Measurements from ENCODE around the gene LMBRD2. TPM values are rescaled to one million over a fixed set of nuclear protein-coding genes. Genes with fewer than 3 reads are reported as not detected.

LMBRD2 gene
- total RNA-seq, 5 donors from 2014 or later (not counting 1 experiment from before 2014, with no cell fraction given), result 6.3 to 13.7 (median 10.8) TPM

DNA sequence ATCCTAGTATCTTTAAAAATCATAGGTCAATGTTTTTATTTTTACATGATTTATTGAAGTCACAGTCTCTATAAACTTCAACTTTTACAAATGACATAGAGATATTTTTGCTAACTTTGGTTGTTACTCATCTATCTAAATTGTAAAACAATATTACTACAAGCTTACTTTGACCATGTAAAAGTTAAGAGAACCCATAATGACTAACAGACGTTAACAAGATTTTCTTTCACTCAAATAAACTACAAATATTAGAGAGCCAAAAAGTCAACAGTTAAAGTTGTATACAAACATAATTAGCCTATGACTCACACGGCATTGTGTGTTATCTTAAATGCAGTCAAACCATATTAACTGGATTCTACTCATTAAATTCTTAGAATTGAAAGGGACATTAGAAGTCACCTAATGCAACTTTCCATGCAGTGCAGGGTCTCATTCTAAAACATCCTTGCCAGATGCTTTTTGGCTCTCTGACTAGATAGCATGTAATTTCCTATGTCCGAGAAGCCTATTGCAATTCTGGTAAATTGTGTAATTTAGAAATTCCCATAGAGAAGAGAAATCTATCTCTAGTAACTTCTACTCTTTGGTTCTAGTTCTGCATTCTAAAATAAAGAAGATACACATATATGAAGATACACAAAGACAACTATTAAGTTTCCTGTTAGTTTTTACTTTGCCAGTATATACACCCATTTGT, 42.8 kb downstream of the LMBRD2 start:
- Histone ChIP-seq H3K36me3 (ENCODE audit: control insufficient read depth in 2 of 2, extremely low read depth in 1 of 2, insufficient read depth in 1 of 2, low read length in 1 of 2) (peaks cover 0 to 58% of the 10 kb centered on the region in 2 donors), H3K4me3 (ENCODE audit: control insufficient read depth in 1 of 2, extremely low read depth in 1 of 2, low read length in 1 of 2) (no peak overlapping the region), H3K27ac (ENCODE audit: low read length) (no peak overlapping the region), H3K27me3 (replicated peaks in 1 of 2; ENCODE audit: control insufficient read depth in 2 of 2, extremely low read depth in 1 of 2, insufficient read depth in 2 of 2, low read length in 1 of 2) (no peaks in the 10 kb centered on the region), H3K4me1 (ENCODE audit: control insufficient read depth in 1 of 2, extremely low read depth in 1 of 2, insufficient read depth in 2 of 2, low read length in 2 of 2) (no peaks in the 10 kb centered on the region), H3K9me3 (no peaks in the 10 kb centered on the region)
- H3K9me3 Mint-ChIP-seq, result no peaks in the 10 kb centered on the region
- no peak overlapping the region for H3K27ac Mint-ChIP-seq
- peaks cover 65% of the 10 kb centered on the region for H3K36me3 Mint-ChIP-seq
- no peak for ATAC-seq (replicated peaks in 1 of 4)
- ChIA-PET POLR2A (no interaction called here), CTCF (no interaction called here)
- no peaks in the 10 kb centered on the region for H3K27me3 Mint-ChIP-seq
- H3K4me1 Mint-ChIP-seq, result no peaks in the 10 kb centered on the region
- DNase-seq, result no peak
- WGBS (ENCODE audit: insufficient coverage), result no CpG with 5 or more reads among the region's 3 CpGs
- no peak overlapping the region for H3K4me3 Mint-ChIP-seq

DNA sequence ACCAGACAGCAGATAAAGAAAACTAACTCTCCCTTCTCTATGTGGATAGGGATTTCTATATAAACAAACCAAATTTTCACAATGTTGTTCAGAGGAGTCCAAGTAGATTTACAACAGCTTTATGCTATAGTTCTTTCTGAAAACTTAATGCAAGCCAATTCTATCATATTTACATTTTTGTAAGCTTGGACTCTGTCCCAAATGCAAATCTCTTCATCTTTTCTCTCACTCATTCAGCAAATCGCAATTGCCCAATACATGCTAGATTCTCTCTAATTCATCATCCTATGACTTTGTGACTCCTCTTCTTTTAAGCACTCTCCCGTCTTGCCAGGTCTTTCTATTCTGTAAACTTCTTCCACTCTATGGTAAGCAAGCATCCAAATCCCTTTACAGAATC, 45.9 kb downstream of the LMBRD2 start:
- Mint-ChIP-seq H3K27me3 (no peaks in the 10 kb centered on the region), H3K27ac (no peak overlapping the region), H3K4me3 (no peak overlapping the region), H3K36me3 (peaks cover 60% of the 10 kb centered on the region), H3K4me1 (no peaks in the 10 kb centered on the region), H3K9me3 (no peaks in the 10 kb centered on the region)
- no peak overlapping the region for H3K27ac ChIP-seq (ENCODE audit: low read length)
- no peaks in the 10 kb centered on the region for H3K4me1 ChIP-seq (ENCODE audit: control insufficient read depth in 1 of 2, extremely low read depth in 1 of 2, insufficient read depth in 2 of 2, low read length in 2 of 2)
- ChIA-PET POLR2A (no interaction called here), CTCF (no interaction called here)
- H3K36me3 ChIP-seq (ENCODE audit: control insufficient read depth in 2 of 2, extremely low read depth in 1 of 2, insufficient read depth in 1 of 2, low read length in 1 of 2), result peaks cover 3 to 52% of the 10 kb centered on the region in 2 donors
- no peaks in the 10 kb centered on the region for H3K9me3 ChIP-seq
- H3K4me3 ChIP-seq (ENCODE audit: control insufficient read depth in 1 of 2, extremely low read depth in 1 of 2, low read length in 1 of 2), result no peak overlapping the region
- no peaks in the 10 kb centered on the region for H3K27me3 ChIP-seq (replicated peaks in 1 of 2; ENCODE audit: control insufficient read depth in 2 of 2, extremely low read depth in 1 of 2, insufficient read depth in 2 of 2, low read length in 1 of 2)
- ATAC-seq (replicated peaks in 1 of 4) (no peak), DNase-seq (no peak)
- 73% methylated on average over 2 of the region's 2 CpGs for WGBS (ENCODE audit: insufficient coverage)

DNA sequence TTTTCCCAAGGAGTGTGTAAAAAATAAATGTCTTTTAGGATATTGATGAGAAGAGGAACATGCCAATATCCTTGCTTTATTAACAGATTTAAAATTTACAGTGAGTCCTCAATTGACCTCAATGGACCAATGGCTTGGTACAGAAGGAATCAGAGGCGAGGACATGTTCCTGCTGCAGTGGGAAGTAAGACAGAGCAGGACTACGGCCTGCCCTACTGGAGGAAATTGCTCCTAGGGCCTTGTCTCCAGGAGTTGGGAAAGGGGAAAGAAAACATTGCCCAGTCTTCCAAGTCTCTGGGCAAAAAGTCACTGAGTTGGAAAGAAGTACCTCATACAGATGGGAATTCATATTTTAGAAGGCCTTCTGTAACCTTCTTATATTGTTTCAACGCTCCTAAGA, 51.9 kb downstream of the LMBRD2 start:
- Histone ChIP-seq H3K9me3 (no peaks in the 10 kb centered on the region), H3K4me1 (ENCODE audit: control insufficient read depth in 1 of 2, extremely low read depth in 1 of 2, insufficient read depth in 2 of 2, low read length in 2 of 2) (no peaks in the 10 kb centered on the region), H3K4me3 (ENCODE audit: control insufficient read depth in 1 of 2, extremely low read depth in 1 of 2, low read length in 1 of 2) (no peak overlapping the region), H3K36me3 (ENCODE audit: control insufficient read depth in 2 of 2, extremely low read depth in 1 of 2, insufficient read depth in 1 of 2, low read length in 1 of 2) (peaks cover 3 to 11% of the 10 kb centered on the region in 2 donors), H3K27me3 (replicated peaks in 1 of 2; ENCODE audit: control insufficient read depth in 2 of 2, extremely low read depth in 1 of 2, insufficient read depth in 2 of 2, low read length in 1 of 2) (no peaks in the 10 kb centered on the region), H3K27ac (ENCODE audit: low read length) (no peak overlapping the region)
- no peak overlapping the region for H3K4me3 Mint-ChIP-seq
- H3K36me3 Mint-ChIP-seq, result peaks cover 24% of the 10 kb centered on the region
- POLR2A ChIA-PET, result no interaction called here
- no peak overlapping the region for H3K27ac Mint-ChIP-seq
- H3K4me1 Mint-ChIP-seq, result no peaks in the 10 kb centered on the region
- H3K9me3 Mint-ChIP-seq, result no peaks in the 10 kb centered on the region
- no CpG with 5 or more reads among the region's 3 CpGs for WGBS (ENCODE audit: insufficient coverage)
- H3K27me3 Mint-ChIP-seq, result no peaks in the 10 kb centered on the region
- no peak for DNase-seq
- CTCF ChIA-PET, result no interaction called here
- no peak for ATAC-seq (replicated peaks in 1 of 4)

DNA sequence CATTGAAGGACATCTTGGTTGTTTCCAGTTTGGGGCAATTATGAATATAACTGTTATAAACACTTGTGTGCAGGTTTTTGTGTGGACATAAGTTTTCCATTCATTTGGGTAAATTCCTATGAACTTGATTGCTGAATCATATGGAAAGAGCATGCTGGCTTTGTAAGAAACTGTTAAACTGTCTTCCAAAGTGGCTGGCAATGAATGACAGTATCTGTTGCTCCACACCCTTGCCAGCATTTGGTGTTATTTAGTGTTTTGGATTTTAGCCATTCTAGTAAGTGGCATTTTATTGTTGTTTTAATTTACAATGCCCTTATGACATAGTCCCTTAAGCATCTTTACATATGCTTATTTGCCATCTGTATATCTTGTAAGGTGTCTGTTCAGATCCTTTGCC, 55.2 kb downstream of the LMBRD2 start:
- Mint-ChIP-seq H3K27me3 (no peaks in the 10 kb centered on the region), H3K9me3 (peaks cover 2 to 5% (median 4%) of the 10 kb centered on the region in 3 donors), H3K27ac (no peak overlapping the region), H3K4me1 (no peaks in the 10 kb centered on the region), H3K36me3 (peaks cover 7% of the 10 kb centered on the region), H3K4me3 (no peak overlapping the region)
- no peak overlapping the region for H3K4me3 ChIP-seq (ENCODE audit: control insufficient read depth in 1 of 2, extremely low read depth in 1 of 2, low read length in 1 of 2)
- ATAC-seq (replicated peaks in 1 of 4), result no peak
- no peaks in the 10 kb centered on the region for H3K9me3 ChIP-seq
- H3K27me3 ChIP-seq (replicated peaks in 1 of 2; ENCODE audit: control insufficient read depth in 2 of 2, extremely low read depth in 1 of 2, insufficient read depth in 2 of 2, low read length in 1 of 2), result no peaks in the 10 kb centered on the region
- CTCF ChIA-PET, result no interaction called here
- no peak overlapping the region for H3K27ac ChIP-seq (ENCODE audit: low read length)
- DNase-seq, result no peak
- POLR2A ChIA-PET, result no interaction called here
- H3K36me3 ChIP-seq (ENCODE audit: control insufficient read depth in 2 of 2, extremely low read depth in 1 of 2, insufficient read depth in 1 of 2, low read length in 1 of 2), result no peaks in the 10 kb centered on the region
- no peaks in the 10 kb centered on the region for H3K4me1 ChIP-seq (ENCODE audit: control insufficient read depth in 1 of 2, extremely low read depth in 1 of 2, insufficient read depth in 2 of 2, low read length in 2 of 2)

DNA sequence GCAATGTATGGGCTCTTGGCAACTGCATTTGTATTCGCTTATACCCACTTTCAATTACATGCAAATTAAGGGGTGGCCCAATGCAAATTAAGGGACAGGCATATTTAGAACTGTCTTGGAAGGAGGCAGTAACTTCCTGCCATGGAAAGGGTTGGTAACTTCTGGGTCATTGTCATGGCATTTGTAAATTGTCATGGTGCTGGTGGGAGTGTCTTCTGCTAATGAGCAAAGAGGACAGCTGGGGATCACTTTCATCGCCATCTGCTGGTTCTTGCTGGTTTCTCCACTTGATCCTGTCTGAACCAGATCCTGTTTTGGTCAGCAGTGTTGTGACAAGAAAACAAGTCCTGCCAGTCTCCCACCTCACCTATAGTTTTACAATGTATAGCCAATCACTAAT, 61.7 kb downstream of the LMBRD2 start:
- no CpG with 5 or more reads among the region's 2 CpGs for WGBS (ENCODE audit: insufficient coverage)
- H3K27me3 ChIP-seq (replicated peaks in 1 of 2; ENCODE audit: control insufficient read depth in 2 of 2, extremely low read depth in 1 of 2, insufficient read depth in 2 of 2, low read length in 1 of 2), result peaks cover 0 to 2% of the 10 kb centered on the region in 2 experiments
- H3K27ac ChIP-seq (ENCODE audit: low read length), result no peak overlapping the region
- peaks cover 6 to 11% (median 11%) of the 10 kb centered on the region in 3 donors for H3K9me3 Mint-ChIP-seq
- H3K4me3 Mint-ChIP-seq, result no peak overlapping the region
- no peaks in the 10 kb centered on the region for H3K36me3 ChIP-seq (ENCODE audit: control insufficient read depth in 2 of 2, extremely low read depth in 1 of 2, insufficient read depth in 1 of 2, low read length in 1 of 2)
- H3K4me1 Mint-ChIP-seq, result no peaks in the 10 kb centered on the region
- H3K4me3 ChIP-seq (ENCODE audit: control insufficient read depth in 1 of 2, extremely low read depth in 1 of 2, low read length in 1 of 2), result no peak overlapping the region
- H3K36me3 Mint-ChIP-seq, result no peaks in the 10 kb centered on the region
- POLR2A ChIA-PET, result no interaction called here
- CTCF ChIA-PET, result interaction anchor here in 1 of 2 donors (0.6 to 1.0 kb wide), 2 partner anchors 11 to 415 kb away, joined by 3 to 6 read pairs; no protein-coding TSS in a partner anchor
- H3K27me3 Mint-ChIP-seq, result peaks cover 6 to 12% of the 10 kb centered on the region in 2 donors
- DNase-seq, result peak in 1 of 35 experiments; percentile 17
- H3K9me3 ChIP-seq, result no peaks in the 10 kb centered on the region
- no peaks in the 10 kb centered on the region for H3K4me1 ChIP-seq (ENCODE audit: control insufficient read depth in 1 of 2, extremely low read depth in 1 of 2, insufficient read depth in 2 of 2, low read length in 2 of 2)
- no peak for ATAC-seq (replicated peaks in 1 of 4)
- no peak overlapping the region for H3K27ac Mint-ChIP-seq

DNA sequence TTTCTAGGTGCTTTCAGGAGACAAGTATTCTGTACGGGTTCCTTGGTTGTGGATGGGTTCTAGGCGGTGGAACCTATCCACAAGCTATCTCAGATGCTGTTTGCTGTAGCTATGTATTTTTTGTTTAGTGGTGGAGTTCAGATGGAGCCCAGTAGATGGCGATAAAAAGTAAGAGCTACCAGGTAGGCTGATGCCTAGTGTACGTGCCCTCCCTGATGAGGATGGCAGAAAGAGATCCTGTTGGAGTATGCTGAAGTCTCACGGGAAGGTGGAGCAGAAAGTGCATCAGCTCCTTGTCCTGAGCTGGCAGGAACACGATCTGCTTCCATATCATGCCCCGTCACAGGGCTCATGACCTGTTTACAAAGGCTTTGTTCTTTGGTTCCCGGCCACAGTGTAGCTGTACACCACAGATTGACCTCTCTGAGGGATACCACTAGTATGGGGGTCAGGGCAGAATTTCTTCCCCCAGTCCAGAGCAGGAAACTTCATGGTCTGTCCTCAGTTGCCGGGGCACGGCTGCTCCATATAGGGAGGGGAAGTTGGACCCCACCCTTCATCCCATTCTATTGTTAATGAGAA, 72.4 kb downstream of the LMBRD2 start:
- Mint-ChIP-seq H3K27me3 (peaks cover 18 to 34% of the 10 kb centered on the region in 2 donors), H3K27ac (no peak overlapping the region), H3K4me1 (peaks cover 0 to 2% (median 0%) of the 10 kb centered on the region in 3 donors), H3K36me3 (no peaks in the 10 kb centered on the region), H3K9me3 (peaks cover 0 to 3% (median 2%) of the 10 kb centered on the region in 3 donors), H3K4me3 (no peak overlapping the region)
- Histone ChIP-seq H3K27me3 (replicated peaks in 1 of 2; ENCODE audit: control insufficient read depth in 2 of 2, extremely low read depth in 1 of 2, insufficient read depth in 2 of 2, low read length in 1 of 2) (peaks cover 0 to 18% of the 10 kb centered on the region in 2 experiments), H3K4me3 (ENCODE audit: control insufficient read depth in 1 of 2, extremely low read depth in 1 of 2, low read length in 1 of 2) (no peak overlapping the region), H3K4me1 (ENCODE audit: control insufficient read depth in 1 of 2, extremely low read depth in 1 of 2, insufficient read depth in 2 of 2, low read length in 2 of 2) (peaks cover 0 to 4% of the 10 kb centered on the region in 2 experiments), H3K36me3 (ENCODE audit: control insufficient read depth in 2 of 2, extremely low read depth in 1 of 2, insufficient read depth in 1 of 2, low read length in 1 of 2) (no peaks in the 10 kb centered on the region), H3K9me3 (no peaks in the 10 kb centered on the region), H3K27ac (ENCODE audit: low read length) (no peak overlapping the region)
- CTCF ChIA-PET, result interaction anchor here (0.5 to 2.1 kb wide), 19 partner anchors 8 to 905 kb away, joined by 3 to 14 read pairs (median 4); partner anchors contain the start of gene NADK2 (in 1 of the 2)
- ATAC-seq (replicated peaks in 1 of 4) (peak in 2 of 4 experiments; percentile 70 to 71), DNase-seq (peak in 2 of 35 experiments; percentile 18 to 54)
- POLR2A ChIA-PET, result interaction anchor here in 1 of 2 donors (0.5 kb wide), 1 partner anchor 576 kb away, joined by 3 read pairs; no protein-coding TSS in a partner anchor
- WGBS (ENCODE audit: insufficient coverage), result 6% methylated on average over 6 of the region's 10 CpGs

All from T-cell (primary cell).